Measurements from ENCODE around the gene ESPNL. TPM values are rescaled to one million over a fixed set of nuclear protein-coding genes. Genes with fewer than 3 reads are reported as not detected.
A peak's percentile ranks its signal among the peaks of the same experiment; 100 is the strongest.

Gene ESPNL
- total RNA-seq, 2 donors from 2014 or later = 0.15 to 0.86 TPM

DNA sequence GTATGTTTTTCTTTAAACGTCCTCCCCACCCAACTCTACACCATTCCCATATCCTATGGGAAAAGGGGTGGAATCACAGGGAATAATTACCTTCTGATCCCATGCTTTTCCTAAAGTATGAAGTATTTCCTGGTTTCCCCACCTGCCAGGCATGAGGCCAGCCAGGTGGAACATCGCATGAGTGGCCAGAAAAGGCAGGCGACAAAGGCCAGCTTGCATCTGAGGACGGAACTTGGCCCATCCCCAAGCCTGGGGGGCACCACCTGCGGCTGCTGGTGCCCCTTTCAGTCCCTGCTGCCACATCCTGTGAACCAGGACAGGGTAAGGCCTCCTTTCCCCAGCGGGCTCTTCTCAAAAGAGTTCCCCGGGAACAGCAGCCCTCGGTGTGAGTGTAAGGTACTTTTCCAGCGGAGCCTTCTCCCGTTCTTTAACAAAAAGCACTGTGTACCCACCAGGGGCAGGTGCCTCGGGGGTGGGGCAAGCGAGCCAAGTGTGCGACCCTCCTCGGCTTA, 57.4 kb downstream of the ESPNL start:
- Histone ChIP-seq H3K36me3 (ENCODE audit: control insufficient read depth, insufficient read depth, low read length) (no peaks in the 10 kb centered on the region), H3K9me3 (ENCODE audit: control insufficient read depth, low read length) (no peaks in the 10 kb centered on the region), H3K27me3 (ENCODE audit: control insufficient read depth, insufficient read depth, low read length, poor library complexity, severe bottlenecking) (peaks cover 35% of the 10 kb centered on the region), H3K4me3 (ENCODE audit: low read length) (no peak overlapping the region), H3K4me1 (ENCODE audit: control insufficient read depth, insufficient read depth, low read length) (no peaks in the 10 kb centered on the region), H3K9ac (ENCODE audit: extremely low read depth, low read length, poor library complexity, severe bottlenecking) (no peak overlapping the region), H3K27ac (ENCODE audit: low read depth, low read length) (no peak overlapping the region)
- Mint-ChIP-seq H3K27ac (no peak overlapping the region), H3K4me3 (no peak overlapping the region), H3K9me3 (peaks cover 4% of the 10 kb centered on the region), H3K36me3 (ENCODE audit: low read depth) (no peaks in the 10 kb centered on the region), H3K27me3 (ENCODE audit: insufficient read depth) (peaks cover 47% of the 10 kb centered on the region), H3K4me1 (peaks cover 2% of the 10 kb centered on the region)
- TF ChIP-seq, protein P1, sequence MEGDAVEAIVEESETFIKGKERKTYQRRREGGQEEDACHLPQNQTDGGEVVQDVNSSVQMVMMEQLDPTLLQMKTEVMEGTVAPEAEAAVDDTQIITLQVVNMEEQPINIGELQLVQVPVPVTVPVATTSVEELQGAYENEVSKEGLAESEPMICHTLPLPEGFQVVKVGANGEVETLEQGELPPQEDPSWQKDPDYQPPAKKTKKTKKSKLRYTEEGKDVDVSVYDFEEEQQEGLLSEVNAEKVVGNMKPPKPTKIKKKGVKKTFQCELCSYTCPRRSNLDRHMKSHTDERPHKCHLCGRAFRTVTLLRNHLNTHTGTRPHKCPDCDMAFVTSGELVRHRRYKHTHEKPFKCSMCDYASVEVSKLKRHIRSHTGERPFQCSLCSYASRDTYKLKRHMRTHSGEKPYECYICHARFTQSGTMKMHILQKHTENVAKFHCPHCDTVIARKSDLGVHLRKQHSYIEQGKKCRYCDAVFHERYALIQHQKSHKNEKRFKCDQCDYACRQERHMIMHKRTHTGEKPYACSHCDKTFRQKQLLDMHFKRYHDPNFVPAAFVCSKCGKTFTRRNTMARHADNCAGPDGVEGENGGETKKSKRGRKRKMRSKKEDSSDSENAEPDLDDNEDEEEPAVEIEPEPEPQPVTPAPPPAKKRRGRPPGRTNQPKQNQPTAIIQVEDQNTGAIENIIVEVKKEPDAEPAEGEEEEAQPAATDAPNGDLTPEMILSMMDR (conservative IDR thresholded peaks at IDR 0.05) = no peak
- no peak for DNase-seq
- WGBS, 2 experiments (ENCODE audit: insufficient coverage in 1 of 2, insufficient read length in 1 of 2) = 87 to 90% methylated on average over 10 to 14 of the region's 14 CpGs

DNA sequence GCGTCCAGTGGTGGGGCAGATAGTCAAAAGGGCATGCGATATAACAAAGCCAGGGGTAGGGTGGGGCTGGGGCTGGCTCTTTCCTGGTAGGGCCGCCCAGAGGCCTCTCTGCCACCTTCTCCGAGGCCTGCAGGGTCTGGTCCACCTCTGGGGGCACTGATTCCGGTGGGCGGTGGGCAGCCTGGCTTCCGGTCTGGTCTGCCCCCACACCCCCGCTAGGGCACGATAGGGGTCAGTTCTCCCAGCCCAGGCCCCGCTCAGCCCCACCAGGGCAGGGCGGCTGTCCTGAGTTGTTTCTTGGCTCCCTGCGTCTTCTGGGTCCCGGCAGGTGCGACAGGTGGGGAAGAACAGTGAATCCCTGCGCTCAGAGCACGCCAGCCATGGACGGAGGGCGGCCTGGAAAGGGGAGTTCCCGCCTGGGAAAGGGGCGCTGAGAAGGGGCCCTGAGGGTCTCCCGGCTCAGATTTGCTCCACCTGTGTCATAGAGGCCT, 57.9 kb downstream of the ESPNL start:
- H3K27me3 ChIP-seq (ENCODE audit: control insufficient read depth, insufficient read depth, low read length, poor library complexity, severe bottlenecking) = peaks cover 40% of the 10 kb centered on the region
- peak; percentile 59 for DNase-seq
- WGBS, 2 experiments (ENCODE audit: insufficient coverage in 1 of 2, insufficient read length in 1 of 2) = 81 to 92% methylated on average over 13 to 21 of the region's 21 CpGs
- H3K4me1 ChIP-seq (ENCODE audit: control insufficient read depth, insufficient read depth, low read length) = no peaks in the 10 kb centered on the region
- no peaks in the 10 kb centered on the region for H3K36me3 Mint-ChIP-seq (ENCODE audit: low read depth)
- H3K36me3 ChIP-seq (ENCODE audit: control insufficient read depth, insufficient read depth, low read length) = no peaks in the 10 kb centered on the region
- no peak overlapping the region for H3K27ac Mint-ChIP-seq
- no peak overlapping the region for H3K27ac ChIP-seq (ENCODE audit: low read depth, low read length)
- peaks cover 2% of the 10 kb centered on the region for H3K4me1 Mint-ChIP-seq
- H3K9me3 ChIP-seq (ENCODE audit: control insufficient read depth, low read length) = no peaks in the 10 kb centered on the region
- H3K9me3 Mint-ChIP-seq = peaks cover 4% of the 10 kb centered on the region
- TF ChIP-seq, protein P1 (conservative IDR thresholded peaks at IDR 0.05) = no peak
- H3K9ac ChIP-seq (ENCODE audit: extremely low read depth, low read length, poor library complexity, severe bottlenecking) = no peak overlapping the region
- peak overlapping the region; percentile 42 for H3K4me3 Mint-ChIP-seq
- no peak overlapping the region for H3K4me3 ChIP-seq (ENCODE audit: low read length)
- H3K27me3 Mint-ChIP-seq (ENCODE audit: insufficient read depth) = peaks cover 52% of the 10 kb centered on the region

DNA sequence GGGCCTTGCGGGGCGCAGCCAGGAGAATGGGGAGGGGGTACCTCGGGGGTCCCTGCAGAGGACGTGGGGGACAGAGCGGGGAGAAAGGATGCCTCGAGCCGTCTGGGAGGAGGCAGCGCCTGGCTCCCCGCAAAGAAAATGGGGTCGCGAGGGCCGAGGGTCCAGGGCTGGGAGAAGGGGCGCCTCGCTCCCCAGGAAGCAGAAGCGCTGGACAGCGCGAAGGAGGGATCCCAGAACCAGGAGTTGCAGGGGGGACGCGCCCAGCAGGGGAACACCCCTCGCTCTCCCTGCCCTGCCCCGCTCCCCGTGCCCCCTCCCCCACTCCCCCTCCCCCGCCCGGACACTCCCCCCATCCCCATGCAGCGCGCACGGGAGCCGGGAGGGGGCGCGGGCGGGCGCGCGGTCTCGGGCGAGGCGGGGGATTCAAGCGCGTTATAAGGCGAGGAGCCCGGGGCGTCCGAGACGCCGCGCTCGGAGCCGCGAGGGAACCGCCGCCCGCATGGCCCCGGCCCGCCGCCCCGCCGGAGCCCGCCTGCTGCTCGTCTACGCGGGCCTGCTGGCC, 58.5 kb downstream of the ESPNL start, which contains the start of gene ERFE:
Gene ERFE, plus strand, starts transcription at position 462 of the 562 bp plus-strand sequence. Its CDS starts 38 bp downstream, at position 500.
- Histone ChIP-seq H3K9ac (ENCODE audit: extremely low read depth, low read length, poor library complexity, severe bottlenecking) (no peak within 1 kb of the TSS), H3K4me1 (ENCODE audit: control insufficient read depth, insufficient read depth, low read length) (no peaks in the 10 kb centered on the region), H3K9me3 (ENCODE audit: control insufficient read depth, low read length) (no peaks in the 10 kb centered on the region), H3K4me3 (ENCODE audit: low read length) (peak within 1 kb of the TSS; percentile 58), H3K36me3 (ENCODE audit: control insufficient read depth, insufficient read depth, low read length) (no peaks in the 10 kb centered on the region), H3K27me3 (ENCODE audit: control insufficient read depth, insufficient read depth, low read length, poor library complexity, severe bottlenecking) (peaks cover 46% of the 10 kb centered on the region), H3K27ac (ENCODE audit: low read depth, low read length) (no peak within 1 kb of the TSS)
- Mint-ChIP-seq H3K9me3 (peaks cover 4% of the 10 kb centered on the region), H3K4me3 (peak within 1 kb of the TSS; percentile 49), H3K36me3 (ENCODE audit: low read depth) (no peaks in the 10 kb centered on the region), H3K27ac (no peak within 1 kb of the TSS), H3K4me1 (peaks cover 2% of the 10 kb centered on the region), H3K27me3 (ENCODE audit: insufficient read depth) (peaks cover 56% of the 10 kb centered on the region)
- peak; percentile 89 for DNase-seq
- TF ChIP-seq, protein P1 (conservative IDR thresholded peaks at IDR 0.05) = peak; percentile 75
- WGBS, 2 experiments (ENCODE audit: insufficient coverage in 1 of 2, insufficient read length in 1 of 2) = 14 to 58% methylated on average over 4 to 54 of the region's 61 CpGs

All from endodermal cell (in vitro differentiated cells).